Mesenchymal stem cell (in vitro differentiated cells and primary cell): Measurements from ENCODE around the gene TMEM207.

Source experiments
- DNase-seq: peaks from one replicate; pipeline ENCODE4 v3.0.0-alpha.2; 2013
- H2AFZ ChIP-seq: one replicate; pipeline ENCODE4 v1.6.1; 2013; ENCODE audit warnings: low read depth, mild to moderate bottlenecking, control low read depth, inconsistent platforms, low read length, moderate library complexity
- H2AK5ac ChIP-seq: 2 replicates; pipeline ENCODE4 v1.6.1; 2013; ENCODE audit warnings: low read length, moderate library complexity, mild to moderate bottlenecking, inconsistent platforms; ENCODE audit not compliant: severe bottlenecking
- H2BK120ac ChIP-seq: one replicate; pipeline ENCODE4 v1.6.1; 2013; ENCODE audit warnings: low read depth, mild to moderate bottlenecking, inconsistent platforms, low read length, moderate library complexity
- H2BK12ac ChIP-seq, 2 experiments: one replicate each; pipeline ENCODE4 v1.6.1; 2013; ENCODE audit warnings: inconsistent platforms in 2 of 2, low read length in 2 of 2, mild to moderate bottlenecking in 2 of 2, moderate library complexity in 2 of 2, control low read depth in 1 of 2
- H2BK15ac ChIP-seq: one replicate; pipeline ENCODE4 v1.6.1; 2013; ENCODE audit warnings: mild to moderate bottlenecking, low read depth, inconsistent platforms; ENCODE audit not compliant: poor library complexity, severe bottlenecking
- H2BK5ac ChIP-seq: 2 replicates; pipeline ENCODE4 v1.6.1; 2013; ENCODE audit warnings: low read depth, mild to moderate bottlenecking, low read length, control low read depth, inconsistent platforms; ENCODE audit not compliant: poor library complexity, severe bottlenecking
- H3K14ac ChIP-seq, 2 experiments: one replicate each; pipeline ENCODE4 v1.6.1; 2013; ENCODE audit warnings: inconsistent platforms in 2 of 2, low read length in 2 of 2, control low read depth in 1 of 2, mild to moderate bottlenecking in 1 of 2, moderate library complexity in 1 of 2
- H3K18ac ChIP-seq, 2 experiments: one replicate each; pipeline ENCODE4 v1.6.1; 2013; ENCODE audit warnings: inconsistent platforms in 2 of 2, low read length in 2 of 2, control low read depth in 1 of 2, low read depth in 1 of 2, mild to moderate bottlenecking in 1 of 2
- H3K23ac ChIP-seq, 2 experiments: one replicate each; pipeline ENCODE4 v1.6.1; 2013; ENCODE audit warnings: inconsistent platforms in 2 of 2, low read length in 2 of 2, mild to moderate bottlenecking in 2 of 2, moderate library complexity in 2 of 2, control low read depth in 1 of 2
- H3K27ac ChIP-seq: 2 replicates; pipeline ENCODE4 v1.5.1; 2013; ENCODE audit warnings: mild to moderate bottlenecking, moderate library complexity, low read length, control low read depth, inconsistent platforms; ENCODE audit not compliant: poor library complexity, severe bottlenecking
- H3K27me3 ChIP-seq, 2 experiments: 2 replicates each; pipeline versions ENCODE4 v1.6.1 to v1.7.0; 2013; ENCODE audit warnings: low read length in 2 of 2, mild to moderate bottlenecking in 2 of 2, moderate library complexity in 2 of 2, control low read depth in 1 of 2, inconsistent platforms in 1 of 2; ENCODE audit not compliant: control insufficient read depth in 1 of 2, insufficient read depth in 1 of 2
- H3K36me3 ChIP-seq, 2 experiments: 2 replicates each; pipeline versions ENCODE4 v1.6.1 to v1.7.0; 2013; ENCODE audit warnings: low read length in 2 of 2, control low read depth in 1 of 2, inconsistent platforms in 1 of 2, low read depth in 1 of 2, mild to moderate bottlenecking in 1 of 2; ENCODE audit not compliant: insufficient read depth in 2 of 2, control insufficient read depth in 1 of 2
- H3K4ac ChIP-seq, 2 experiments: one replicate each; pipeline ENCODE4 v1.6.1; 2013; ENCODE audit warnings: inconsistent platforms in 2 of 2, low read length in 2 of 2, mild to moderate bottlenecking in 2 of 2, moderate library complexity in 2 of 2, control low read depth in 1 of 2, low read depth in 1 of 2
- H3K4me1 ChIP-seq: 2 replicates; pipeline ENCODE4 v1.6.1; 2013; ENCODE audit warnings: low read depth, low read length, control low read depth; ENCODE audit not compliant: control insufficient read depth, insufficient read depth
- H3K4me2 ChIP-seq: 2 replicates; pipeline ENCODE4 v1.6.1; 2013; ENCODE audit warnings: low read length, mild to moderate bottlenecking, inconsistent platforms; ENCODE audit not compliant: poor library complexity, severe bottlenecking
- H3K4me3 ChIP-seq, 2 experiments: 2 replicates each; pipeline versions ENCODE4 v1.5.1 to v1.7.0; 2013; ENCODE audit warnings: low read length in 2 of 2, mild to moderate bottlenecking in 2 of 2, control low read depth in 1 of 2, low read depth in 1 of 2; ENCODE audit not compliant: insufficient read depth in 1 of 2
- H3K79me1 ChIP-seq: replicated peaks from 2 replicates; pipeline ENCODE4 v1.6.1; 2013; ENCODE audit warnings: mild to moderate bottlenecking, control low read depth, low read length, inconsistent platforms; ENCODE audit not compliant: poor library complexity, severe bottlenecking
- H3K9ac ChIP-seq: 2 replicates; pipeline ENCODE4 v1.7.0; 2013; ENCODE audit warnings: mild to moderate bottlenecking, low read length, moderate library complexity
- H3K9me3 ChIP-seq: 2 replicates; pipeline ENCODE4 v1.7.0; 2013; ENCODE audit warnings: mild to moderate bottlenecking, low read length; ENCODE audit not compliant: control insufficient read depth
- H4K8ac ChIP-seq: one replicate; pipeline ENCODE4 v1.6.1; 2013; ENCODE audit warnings: inconsistent platforms, mild to moderate bottlenecking, low read length, moderate library complexity
- H4K91ac ChIP-seq: one replicate; pipeline ENCODE4 v1.6.1; 2013; ENCODE audit warnings: mild to moderate bottlenecking, low read length, inconsistent platforms
- WGBS: methylation state at CpG from one replicate; pipeline ENCODE4 v1.1.7; 2013; ENCODE audit warnings: mixed read lengths; 5-methylcytosine and 5-hydroxymethylcytosine counted together

TMEM207 gene

DNA sequence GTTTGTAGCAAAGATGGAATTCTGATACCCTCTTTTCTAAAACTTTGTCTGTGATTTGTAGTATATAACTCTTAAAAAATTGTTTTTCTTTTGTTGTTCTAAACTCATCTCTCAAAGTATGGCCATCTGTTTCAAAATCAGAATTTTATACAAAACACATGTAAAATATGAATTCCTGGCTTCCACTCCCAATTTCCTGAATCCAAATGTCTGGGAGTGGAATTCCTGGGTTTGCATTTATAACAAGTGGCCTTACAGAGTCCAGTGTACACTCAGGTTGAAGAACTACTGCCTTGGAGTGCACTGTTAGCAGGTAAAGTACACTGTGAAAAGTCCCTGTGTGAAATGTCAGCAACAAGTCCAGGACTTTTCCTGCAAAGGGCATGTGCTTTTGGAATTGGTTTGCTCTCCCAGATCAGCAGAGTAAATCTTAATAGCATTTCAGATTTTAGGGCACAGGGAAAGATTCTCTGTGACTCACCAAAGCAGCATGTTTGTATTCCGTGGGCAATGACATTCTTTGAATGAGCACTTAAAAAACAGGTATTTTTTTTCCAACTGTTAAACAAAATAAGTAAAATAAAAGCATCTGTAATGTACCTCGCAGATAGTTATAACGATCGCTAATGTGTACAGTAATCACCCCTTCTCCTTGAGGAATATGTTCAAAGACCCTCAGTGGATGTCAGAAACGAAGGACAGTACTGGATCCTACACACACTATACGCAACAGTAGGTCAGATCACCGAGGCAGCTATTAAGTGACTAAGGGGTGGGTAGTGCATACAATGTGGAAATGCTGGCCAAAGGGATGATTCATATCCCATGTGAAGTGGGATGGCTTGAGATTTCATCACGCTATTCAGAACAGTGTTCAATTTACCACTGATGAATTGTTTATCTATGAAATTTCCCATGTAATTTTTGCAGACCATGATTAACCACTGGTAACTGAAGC is 63.7 kb downstream of the TMEM207 start:
- H3K23ac ChIP-seq, result no peak overlapping the region
- H3K27ac ChIP-seq, result peak overlapping the region; percentile 92
- H3K14ac ChIP-seq, result no peak overlapping the region
- H3K18ac ChIP-seq, result peak overlapping the region in 1 of 2 experiments; percentile 37
- H3K27me3 ChIP-seq, result no peaks in the 10 kb centered on the region
- H2AFZ ChIP-seq, result no peak overlapping the region
- peak overlapping the region; percentile 70 for H3K9ac ChIP-seq
- peaks cover 4% of the 10 kb centered on the region for H3K79me1 ChIP-seq
- H3K4me3 ChIP-seq, result peak overlapping the region in 1 of 2 experiments; percentile 54
- H2AK5ac ChIP-seq, result no peak overlapping the region
- H3K36me3 ChIP-seq, result no peaks in the 10 kb centered on the region
- 4% methylated on average over 6 of the region's 8 CpGs for WGBS
- no peaks in the 10 kb centered on the region for H3K9me3 ChIP-seq
- H3K4ac ChIP-seq, result peak overlapping the region in 1 of 2 experiments; percentile 85
- no peak overlapping the region for H2BK5ac ChIP-seq
- H3K4me2 ChIP-seq, result no peak overlapping the region
- peaks cover 6% of the 10 kb centered on the region for H3K4me1 ChIP-seq
- H2BK120ac ChIP-seq, result no peak overlapping the region
- peak; percentile 96 for DNase-seq
- no peak overlapping the region for H4K8ac ChIP-seq
- H2BK12ac ChIP-seq, result no peak overlapping the region
- H4K91ac ChIP-seq, result no peak overlapping the region
- no peak overlapping the region for H2BK15ac ChIP-seq

DNA sequence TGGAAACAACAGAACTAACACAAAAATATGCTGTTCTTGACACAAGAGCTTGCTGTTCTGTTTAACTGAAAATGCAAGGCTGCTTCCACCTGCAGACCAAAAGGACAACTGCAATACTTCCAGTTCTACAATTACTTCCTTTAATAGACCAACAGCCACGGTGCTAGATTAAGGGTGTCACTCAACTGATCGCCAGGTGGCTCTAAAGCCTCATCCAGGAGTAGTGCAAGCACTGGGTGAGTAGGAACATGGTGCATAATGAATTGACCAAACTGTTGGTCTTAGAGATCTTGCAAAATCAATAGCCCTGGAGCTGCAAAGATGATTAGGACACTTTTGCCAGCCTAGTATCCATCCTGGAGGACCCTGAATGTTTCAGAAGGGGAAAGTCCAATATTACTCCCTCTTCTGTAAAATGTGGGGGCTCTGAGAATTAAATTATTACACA is 65.4 kb downstream of the TMEM207 start:
- no peak overlapping the region for H2BK15ac ChIP-seq
- H3K23ac ChIP-seq, result no peak overlapping the region
- 73% methylated on average over 2 of the region's 2 CpGs for WGBS
- H4K8ac ChIP-seq, result no peak overlapping the region
- no peak overlapping the region for H4K91ac ChIP-seq
- no peak overlapping the region for H3K4ac ChIP-seq
- H2BK120ac ChIP-seq, result no peak overlapping the region
- DNase-seq, result peak; percentile 64
- H2BK12ac ChIP-seq, result no peak overlapping the region
- H3K4me3 ChIP-seq, result no peak overlapping the region
- H3K4me1 ChIP-seq, result peaks cover 6% of the 10 kb centered on the region
- no peak overlapping the region for H2AFZ ChIP-seq
- peaks cover 4% of the 10 kb centered on the region for H3K79me1 ChIP-seq
- H3K9me3 ChIP-seq, result no peaks in the 10 kb centered on the region
- no peak overlapping the region for H3K14ac ChIP-seq
- no peak overlapping the region for H3K9ac ChIP-seq
- no peak overlapping the region for H2BK5ac ChIP-seq
- no peak overlapping the region for H3K4me2 ChIP-seq
- no peak overlapping the region for H3K27ac ChIP-seq
- no peaks in the 10 kb centered on the region for H3K36me3 ChIP-seq
- H2AK5ac ChIP-seq, result no peak overlapping the region
- H3K27me3 ChIP-seq, result no peaks in the 10 kb centered on the region
- H3K18ac ChIP-seq, result peak overlapping the region in 1 of 2 experiments; percentile 59

DNA sequence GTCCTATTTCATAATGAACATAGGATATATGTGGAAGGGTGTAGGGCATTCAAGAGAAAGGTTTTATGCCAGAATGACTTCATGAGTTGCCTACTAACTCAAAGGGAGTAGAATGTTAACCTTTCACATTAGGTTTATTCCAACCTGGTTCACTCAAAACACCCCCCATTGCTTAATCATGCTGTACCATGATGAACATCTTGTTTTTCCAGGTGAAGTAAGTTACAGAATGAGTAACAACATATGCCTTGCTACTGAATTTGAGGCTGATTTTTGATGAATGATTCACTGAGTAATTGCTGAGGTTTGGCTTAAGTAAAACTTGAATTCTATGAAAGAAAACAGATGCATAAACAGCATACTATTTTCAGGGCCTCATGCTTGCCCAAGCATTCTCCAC is 67.6 kb downstream of the TMEM207 start:
- Histone ChIP-seq H3K27ac (peak overlapping the region; percentile 72), H2BK12ac (no peak overlapping the region), H3K23ac (no peak overlapping the region), H3K4me2 (no peak overlapping the region), H3K36me3 (no peaks in the 10 kb centered on the region), H2BK15ac (no peak overlapping the region), H4K8ac (no peak overlapping the region), H3K9me3 (no peaks in the 10 kb centered on the region), H3K14ac (no peak overlapping the region), H4K91ac (no peak overlapping the region), H3K18ac (no peak overlapping the region), H3K27me3 (no peaks in the 10 kb centered on the region), H2AK5ac (no peak overlapping the region), H3K4ac (no peak overlapping the region), H3K9ac (no peak overlapping the region), H3K79me1 (peaks cover 4% of the 10 kb centered on the region), H2AFZ (no peak overlapping the region), H2BK120ac (no peak overlapping the region), H3K4me1 (no peaks in the 10 kb centered on the region), H3K4me3 (no peak overlapping the region), H2BK5ac (no peak overlapping the region)
- no peak for DNase-seq

DNA sequence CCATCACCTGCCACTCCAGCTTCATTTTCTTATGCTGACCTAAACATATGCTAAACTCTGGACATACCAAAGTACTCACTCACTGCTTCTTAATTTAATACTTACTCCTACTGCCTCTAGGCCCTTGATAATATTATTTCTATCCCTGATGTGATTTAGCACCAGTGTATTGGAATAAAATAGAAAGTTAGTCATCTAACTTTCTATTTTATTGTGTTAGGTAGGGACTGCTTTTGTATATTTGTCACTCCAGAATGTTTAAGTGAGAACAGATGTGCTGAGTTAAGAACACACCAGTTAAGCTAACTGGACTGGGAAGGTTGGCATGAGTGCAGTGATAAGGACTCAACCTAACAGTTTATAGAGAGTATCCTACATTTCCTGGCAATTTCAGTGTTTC is 68.3 kb downstream of the TMEM207 start:
- Histone ChIP-seq H3K4me2 (no peak overlapping the region), H2AK5ac (peak overlapping the region; percentile 98), H3K4ac (no peak overlapping the region), H3K36me3 (no peaks in the 10 kb centered on the region), H3K23ac (no peak overlapping the region), H2BK5ac (no peak overlapping the region), H3K18ac (no peak overlapping the region), H2BK120ac (no peak overlapping the region), H2BK12ac (no peak overlapping the region), H3K9me3 (no peaks in the 10 kb centered on the region), H3K14ac (no peak overlapping the region), H3K4me3 (no peak overlapping the region), H3K27ac (peak overlapping the region; percentile 83), H4K91ac (no peak overlapping the region), H3K79me1 (peaks cover 4% of the 10 kb centered on the region), H3K9ac (no peak overlapping the region), H2AFZ (no peak overlapping the region), H3K27me3 (no peaks in the 10 kb centered on the region), H2BK15ac (no peak overlapping the region), H4K8ac (no peak overlapping the region), H3K4me1 (no peaks in the 10 kb centered on the region)
- no peak for DNase-seq
